Midbrain (tissue), 1 donor: Measurements from ENCODE around the gene CAPN2.
A peak's percentile ranks its signal among the peaks of the same experiment; 100 is the strongest.

Source experiments
- DNase-seq: peaks from one replicate; lab custom pipeline; 2025; lab: John Stamatoyannopoulos, UW

CAPN2 gene

GRCh38 chr1:223702735-223703667 is 9.3 kb upstream of the CAPN2 start:
- no peak for DNase-seq

GRCh38 chr1:223703668-223704013 is 8.7 kb upstream of the CAPN2 start:
- no peak for DNase-seq

- DNase-seq: no peak
Observed at GRCh38 chr1:223704921-223705878, 7.1 kb upstream of the CAPN2 start.

GRCh38 chr1:223706077-223706973 is 6.0 kb upstream of the CAPN2 start:
- DNase-seq: no peak

GRCh38 chr1:223707256-223708000 is 4.9 kb upstream of the CAPN2 start:
- no peak for DNase-seq

- DNase-seq: no peak
Observed at GRCh38 chr1:223708001-223708359, 4.4 kb upstream of the CAPN2 start.

GRCh38 chr1:223708651-223709268 is 3.6 kb upstream of the CAPN2 start:
- no peak for DNase-seq

- no peak for DNase-seq
Observed at GRCh38 chr1:223709598-223709997, 2.7 kb upstream of the CAPN2 start.

GRCh38 chr1:223710179-223711133 is 1.9 kb upstream of the CAPN2 start:
- no peak for DNase-seq

GRCh38 chr1:223711173-223711572 is 1.2 kb upstream of the CAPN2 start:
- no peak for DNase-seq

- no peak for DNase-seq
Observed at GRCh38 chr1:223711747-223712193, 569 bp upstream of the CAPN2 start.

- peak; percentile 61 for DNase-seq
Observed at GRCh38 chr1:223712850-223713474, 623 bp downstream of the CAPN2 start.

GRCh38 chr1:223713546-223714420 is 1.4 kb downstream of the CAPN2 start:
- DNase-seq: no peak

- no peak for DNase-seq
Observed at GRCh38 chr1:223714421-223714724, 2.0 kb downstream of the CAPN2 start.

- no peak for DNase-seq
Observed at GRCh38 chr1:223714849-223715603, 2.7 kb downstream of the CAPN2 start.

GRCh38 chr1:223715604-223716172 is 3.3 kb downstream of the CAPN2 start:
- DNase-seq: no peak

GRCh38 chr1:223716302-223716862 is 4.0 kb downstream of the CAPN2 start:
- DNase-seq: no peak
